ENCODE measurements around the gene PTPN18. TPM values are rescaled to one million over a fixed set of nuclear protein-coding genes. Genes with fewer than 3 reads are reported as not detected.

The PTPN18 gene
- total RNA-seq, 2 experiments from 2014 or later: 27.6 to 27.8 TPM

GRCh38 chr2:130372833-130373807 lies 17.3 kb downstream of the PTPN18 start:
- intact Hi-C loops (cut with DNase I, micrococcal nuclease): loop anchor here (1.0 to 10.0 kb wide), 5 partner anchors 31 to 1122 kb away; partner anchors contain the start of genes IMP4 (in 2 of the 2), GPR148 (in 1 of the 2), MZT2A (in 1 of the 2) and MZT2B (in 1 of the 2)

GRCh38 chr2:130373808-130374365 lies 18.0 kb downstream of the PTPN18 start:
- Histone ChIP-seq H3K9me3 (ENCODE audit: control insufficient read depth in 1 of 2, insufficient read depth in 1 of 2, low read length in 2 of 2) (no peaks in the 10 kb centered on the region), H3K27me3 (ENCODE audit: control insufficient read depth in 1 of 2, insufficient read depth in 2 of 2, low read length in 2 of 2) (no peaks in the 10 kb centered on the region), H3K4me3 (ENCODE audit: low read length) (no peak overlapping the region), H3K4me1 (ENCODE audit: insufficient read depth, low read length) (peaks cover 78% of the 10 kb centered on the region), H3K27ac (ENCODE audit: low read depth in 1 of 2, low read length in 2 of 2) (peak overlapping the region in 1 of 2 donors; percentile 40), H3K36me3 (ENCODE audit: insufficient read depth, low read length) (peaks cover 14% of the 10 kb centered on the region)
- no peaks in the 10 kb centered on the region for H3K9me3 Mint-ChIP-seq
- peak overlapping the region; percentile 74 for H3K27ac Mint-ChIP-seq
- peaks cover 89% of the 10 kb centered on the region for H3K4me1 Mint-ChIP-seq (ENCODE audit: low read depth)
- intact Hi-C loops (cut with DNase I, micrococcal nuclease): loop anchor here in 1 of 2 experiments (10.0 kb wide), 4 partner anchors 189 to 1121 kb away; partner anchors contain the start of genes GPR148, MZT2A, MZT2B and PLEKHB2
- DNase-seq (no peak), ATAC-seq (ENCODE audit: poor library complexity) (no peak)
- ChIA-PET POLR2A (interaction anchor here (1.5 to 6.6 kb wide), 2 partner anchors 18 to 31 kb away, joined by 5 to 119 read pairs; partner anchors contain the start of genes IMP4 and PTPN18), CTCF (interaction anchor here (2.3 kb wide), 1 partner anchor 32 kb away, joined by 12 read pairs; the partner anchor contains the start of gene IMP4)
- peaks cover 32% of the 10 kb centered on the region for H3K36me3 Mint-ChIP-seq (ENCODE audit: low read depth)
- H3K4me3 Mint-ChIP-seq: peak overlapping the region; percentile 82
- H3K27me3 Mint-ChIP-seq: no peaks in the 10 kb centered on the region
- no peak for TF ChIP-seq CTCF (IDR thresholded peaks at IDR 0.05)

More at GRCh38 chr2:130372833-130373807, 17.3 kb downstream of the PTPN18 start:
- ChIA-PET CTCF (interaction anchor here (0.7 to 2.3 kb wide), 5 partner anchors 10 to 31 kb away, joined by 3 to 12 read pairs (median 4); partner anchors contain the start of genes IMP4 and PTPN18), POLR2A (interaction anchor here (1.3 to 6.6 kb wide), 3 partner anchors 17 to 192 kb away, joined by 5 to 119 read pairs (median 6); partner anchors contain the start of genes IMP4, PTPN18 and SMPD4)
- Mint-ChIP-seq H3K36me3 (ENCODE audit: low read depth) (peaks cover 32% of the 10 kb centered on the region), H3K27ac (peak overlapping the region; percentile 74), H3K4me1 (ENCODE audit: low read depth) (peaks cover 82% of the 10 kb centered on the region), H3K9me3 (no peaks in the 10 kb centered on the region), H3K27me3 (no peaks in the 10 kb centered on the region), H3K4me3 (peak overlapping the region; percentile 82)
- Histone ChIP-seq H3K27me3 (ENCODE audit: control insufficient read depth in 1 of 2, insufficient read depth in 2 of 2, low read length in 2 of 2) (no peaks in the 10 kb centered on the region), H3K27ac (ENCODE audit: low read depth in 1 of 2, low read length in 2 of 2) (peak overlapping the region; percentile 70), H3K9me3 (ENCODE audit: control insufficient read depth in 1 of 2, insufficient read depth in 1 of 2, low read length in 2 of 2) (no peaks in the 10 kb centered on the region), H3K4me1 (ENCODE audit: insufficient read depth, low read length) (peaks cover 76% of the 10 kb centered on the region), H3K4me3 (ENCODE audit: low read length) (peak overlapping the region; percentile 76), H3K36me3 (ENCODE audit: insufficient read depth, low read length) (peaks cover 14% of the 10 kb centered on the region)
- TF ChIP-seq CTCF (IDR thresholded peaks at IDR 0.05): no peak
- DNase-seq: no peak
- ATAC-seq (ENCODE audit: poor library complexity): no peak
